Testis (tissue), 3 donors: ENCODE measurements around the gene HAUS2. TPM values are rescaled to one million over a fixed set of nuclear protein-coding genes. Genes with fewer than 3 reads are reported as not detected.

Source experiments
- DNase-seq: peaks from one replicate; pipeline ENCODE4 v3.0.0-alpha.2; 2019
- H3K27ac ChIP-seq, 2 donors: fragments of 200-600 bp; sonication (generic); one replicate each; pipeline ENCODE4 v1.5.1; 2019
- H3K27me3 ChIP-seq: fragments of 200-600 bp; sonication (generic); one replicate; pipeline ENCODE4 v1.5.1; 2019
- H3K36me3 ChIP-seq: fragments of 200-600 bp; sonication (generic); one replicate; pipeline ENCODE4 v1.5.1; 2017; ENCODE audit warnings: low read depth; ENCODE audit errors: missing control alignments
- H3K4me1 ChIP-seq: fragments of 200-600 bp; sonication (generic); one replicate; pipeline ENCODE4 v1.5.1; 2019
- H3K4me3 ChIP-seq, 2 donors: fragments of 200-600 bp; sonication (generic); one replicate each; pipeline ENCODE4 v1.5.1; 2017 to 2019
- H3K9me3 ChIP-seq: fragments of 200-600 bp; sonication (generic); one replicate; pipeline ENCODE4 v1.5.1; 2017
- POLR2A ChIP-seq: fragments of 450-650 bp; IDR thresholded peaks from one replicate; pipeline ENCODE4 v1.6.1; 2017; ENCODE audit warnings: antibody characterized with exemption, mild to moderate bottlenecking, moderate library complexity
- whole genome bisulfite sequencing, 2 donors: methylation state at CpG; one replicate each; pipeline ENCODE4 v1.1.5; 2018; 5-methylcytosine and 5-hydroxymethylcytosine counted together
- intact Hi-C: fragments of 100-400 bp; cut with DNase I; formaldehyde crosslinking; loops from one replicate; pipeline ENCODE4 v1.15.1; 2023; ENCODE audit warnings: low total_unique reads
- polyA plus RNA-seq: library from polyadenylated mRNA; stranded (reverse); fragments of 350-450 nt; fragmentation: Illumina TruSeq; extraction: RNeasy Lipid Tissue Mini Kit (QIAGEN cat#74804); gene quantifications from one replicate; pipeline ENCODE4 v1.2.3, GENCODE V29; 2014; ENCODE audit warnings: low read depth, low replicate concordance; ENCODE audit not compliant: insufficient read depth
- total RNA-seq, 2 donors: library from RNA; depleted of rRNA; stranded (reverse); fragments of >200 nt; gene quantifications; one replicate each; pipeline ENCODE4 v1.2.3, GENCODE V29; 2016
- TF ChIP-seq, protein P1 (sequence below), 3 experiments: fragments of 450-650 bp in 2 of 3; fragments of 200-600 bp in 1 of 3; sonication (generic) in 1 of 3; IDR thresholded peaks; one replicate each; pipeline ENCODE4 v1.5.1; 2016 to 2019; ENCODE audit warnings: antibody characterized with exemption in 3 of 3, mild to moderate bottlenecking in 2 of 3, moderate library complexity in 1 of 3

HAUS2 gene
- total and polyA plus RNA-seq, 3 donors from 2014 or later, result 21.5 to 33.5 (median 24.4) TPM

GRCh38 chr15:42616107-42616506 is 67.5 kb downstream of the HAUS2 start:
- H3K36me3 ChIP-seq, result no peaks in the 10 kb centered on the region
- H3K4me3 ChIP-seq, result no peak overlapping the region
- no peaks in the 10 kb centered on the region for H3K27me3 ChIP-seq
- 20 to 35% methylated on average over 2 of the region's 2 CpGs for WGBS, 2 donors
- no peak for TF ChIP-seq POLR2A
- TF ChIP-seq, protein P1, sequence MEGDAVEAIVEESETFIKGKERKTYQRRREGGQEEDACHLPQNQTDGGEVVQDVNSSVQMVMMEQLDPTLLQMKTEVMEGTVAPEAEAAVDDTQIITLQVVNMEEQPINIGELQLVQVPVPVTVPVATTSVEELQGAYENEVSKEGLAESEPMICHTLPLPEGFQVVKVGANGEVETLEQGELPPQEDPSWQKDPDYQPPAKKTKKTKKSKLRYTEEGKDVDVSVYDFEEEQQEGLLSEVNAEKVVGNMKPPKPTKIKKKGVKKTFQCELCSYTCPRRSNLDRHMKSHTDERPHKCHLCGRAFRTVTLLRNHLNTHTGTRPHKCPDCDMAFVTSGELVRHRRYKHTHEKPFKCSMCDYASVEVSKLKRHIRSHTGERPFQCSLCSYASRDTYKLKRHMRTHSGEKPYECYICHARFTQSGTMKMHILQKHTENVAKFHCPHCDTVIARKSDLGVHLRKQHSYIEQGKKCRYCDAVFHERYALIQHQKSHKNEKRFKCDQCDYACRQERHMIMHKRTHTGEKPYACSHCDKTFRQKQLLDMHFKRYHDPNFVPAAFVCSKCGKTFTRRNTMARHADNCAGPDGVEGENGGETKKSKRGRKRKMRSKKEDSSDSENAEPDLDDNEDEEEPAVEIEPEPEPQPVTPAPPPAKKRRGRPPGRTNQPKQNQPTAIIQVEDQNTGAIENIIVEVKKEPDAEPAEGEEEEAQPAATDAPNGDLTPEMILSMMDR (IDR thresholded peaks at IDR 0.05), result no peak
- no peak for DNase-seq
- H3K27ac ChIP-seq, result peak overlapping the region; percentile 69 to 75
- intact Hi-C loops, result no loop called here
- H3K9me3 ChIP-seq, result no peaks in the 10 kb centered on the region
- no peaks in the 10 kb centered on the region for H3K4me1 ChIP-seq

Other genes with a start within 250 kb of the HAUS2 start
- gene CAPN3, start 189.3 kb upstream of the HAUS2 start, total RNA-seq, result 10 to 100 TPM; 33.6 to 60.4 TPM
- 53.0 TPM for gene CAPN3, start 189.3 kb upstream of the HAUS2 start, polyA plus RNA-seq
- 10 to 100 TPM; 84.4 to 95.4 TPM for gene ZNF106, start 57.7 kb upstream of the HAUS2 start, total RNA-seq
- 51.4 TPM for gene ZNF106, start 57.7 kb upstream of the HAUS2 start, polyA plus RNA-seq
- 100 to 1,000 TPM in 1 of 2 donors, 10 to 100 TPM in 1; 99.4 to 101 TPM for gene SNAP23, start 53.2 kb upstream of the HAUS2 start, total RNA-seq
- gene SNAP23, start 53.2 kb upstream of the HAUS2 start, polyA plus RNA-seq, result 114 TPM
- gene LRRC57, start within 50 bp of the HAUS2 start, total RNA-seq, result 10 to 100 TPM; 26.7 to 35.4 TPM
- 15.5 TPM for gene LRRC57, start within 50 bp of the HAUS2 start, polyA plus RNA-seq
- gene STARD9, start 26.8 kb downstream of the HAUS2 start, total RNA-seq, result 100 to 1,000 TPM; 132 to 137 TPM
- 41.1 TPM for gene STARD9, start 26.8 kb downstream of the HAUS2 start, polyA plus RNA-seq
- gene CDAN1, start 188.3 kb downstream of the HAUS2 start, total RNA-seq, result 10 to 100 TPM; 27.5 to 43.5 TPM
- 17.1 TPM for gene CDAN1, start 188.3 kb downstream of the HAUS2 start, polyA plus RNA-seq